ENCODE data around the gene SLAIN2. TPM values are rescaled to one million over a fixed set of nuclear protein-coding genes. Genes with fewer than 3 reads are reported as not detected.

SLAIN2 gene
- total RNA-seq, 2 experiments from 2014 or later = 46.3 to 47.0 TPM

- TF ChIP-seq, protein P1, sequence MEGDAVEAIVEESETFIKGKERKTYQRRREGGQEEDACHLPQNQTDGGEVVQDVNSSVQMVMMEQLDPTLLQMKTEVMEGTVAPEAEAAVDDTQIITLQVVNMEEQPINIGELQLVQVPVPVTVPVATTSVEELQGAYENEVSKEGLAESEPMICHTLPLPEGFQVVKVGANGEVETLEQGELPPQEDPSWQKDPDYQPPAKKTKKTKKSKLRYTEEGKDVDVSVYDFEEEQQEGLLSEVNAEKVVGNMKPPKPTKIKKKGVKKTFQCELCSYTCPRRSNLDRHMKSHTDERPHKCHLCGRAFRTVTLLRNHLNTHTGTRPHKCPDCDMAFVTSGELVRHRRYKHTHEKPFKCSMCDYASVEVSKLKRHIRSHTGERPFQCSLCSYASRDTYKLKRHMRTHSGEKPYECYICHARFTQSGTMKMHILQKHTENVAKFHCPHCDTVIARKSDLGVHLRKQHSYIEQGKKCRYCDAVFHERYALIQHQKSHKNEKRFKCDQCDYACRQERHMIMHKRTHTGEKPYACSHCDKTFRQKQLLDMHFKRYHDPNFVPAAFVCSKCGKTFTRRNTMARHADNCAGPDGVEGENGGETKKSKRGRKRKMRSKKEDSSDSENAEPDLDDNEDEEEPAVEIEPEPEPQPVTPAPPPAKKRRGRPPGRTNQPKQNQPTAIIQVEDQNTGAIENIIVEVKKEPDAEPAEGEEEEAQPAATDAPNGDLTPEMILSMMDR (IDR thresholded peaks at IDR 0.05) = peak; percentile 71
- Histone ChIP-seq H3K36me3 (ENCODE audit: insufficient read depth, low read length) (no peaks in the 10 kb centered on the region), H3K9me3 (ENCODE audit: control insufficient read depth in 1 of 2, insufficient read depth in 1 of 2, low read length in 2 of 2) (no peaks in the 10 kb centered on the region), H3K4me3 (ENCODE audit: low read length) (no peak overlapping the region), H3K27ac (ENCODE audit: low read depth in 1 of 2, low read length in 2 of 2) (no peak overlapping the region), H3K4me1 (ENCODE audit: insufficient read depth, low read length) (no peaks in the 10 kb centered on the region), H3K27me3 (ENCODE audit: control insufficient read depth in 1 of 2, insufficient read depth in 2 of 2, low read length in 2 of 2) (no peaks in the 10 kb centered on the region)
- DNase-seq (peak in 5 of 14 experiments; percentile 5 to 68 (median 43)), ATAC-seq (ENCODE audit: poor library complexity) (peak; percentile 61)
- ChIA-PET POLR2A (no interaction called here), CTCF (no interaction called here)
- Mint-ChIP-seq H3K4me1 (ENCODE audit: low read depth) (no peaks in the 10 kb centered on the region), H3K27ac (no peak overlapping the region), H3K36me3 (ENCODE audit: low read depth) (no peaks in the 10 kb centered on the region), H3K9me3 (no peaks in the 10 kb centered on the region), H3K27me3 (no peaks in the 10 kb centered on the region), H3K4me3 (no peak overlapping the region)
- intact Hi-C loops (cut with DNase I, micrococcal nuclease) = loop anchor here (10.0 kb wide), 1 partner anchor 229 kb away; no protein-coding TSS in a partner anchor
These were observed 25.4 kb upstream of the SLAIN2 start for GRCh38 chr4:48315728-48316630.

GRCh38 chr4:48321312-48321711 is 20.0 kb upstream of the SLAIN2 start:
- Histone ChIP-seq H3K4me3 (ENCODE audit: low read length) (no peak overlapping the region), H3K9me3 (ENCODE audit: control insufficient read depth in 1 of 2, insufficient read depth in 1 of 2, low read length in 2 of 2) (no peaks in the 10 kb centered on the region), H3K4me1 (ENCODE audit: insufficient read depth, low read length) (no peaks in the 10 kb centered on the region), H3K27ac (ENCODE audit: low read depth in 1 of 2, low read length in 2 of 2) (no peak overlapping the region), H3K27me3 (ENCODE audit: control insufficient read depth in 1 of 2, insufficient read depth in 2 of 2, low read length in 2 of 2) (no peaks in the 10 kb centered on the region), H3K36me3 (ENCODE audit: insufficient read depth, low read length) (no peaks in the 10 kb centered on the region)
- no peak for DNase-seq
- ATAC-seq (ENCODE audit: poor library complexity) = no peak
- TF ChIP-seq, protein P1 (IDR thresholded peaks at IDR 0.05) = no peak
- no peak overlapping the region for H3K4me3 Mint-ChIP-seq
- CTCF ChIA-PET = no interaction called here
- POLR2A ChIA-PET = no interaction called here
- intact Hi-C loops (cut with DNase I, micrococcal nuclease) = no loop called here
- no peaks in the 10 kb centered on the region for H3K4me1 Mint-ChIP-seq (ENCODE audit: low read depth)
- no peak overlapping the region for H3K27ac Mint-ChIP-seq
- H3K27me3 Mint-ChIP-seq = no peaks in the 10 kb centered on the region
- no peaks in the 10 kb centered on the region for H3K9me3 Mint-ChIP-seq
- no peaks in the 10 kb centered on the region for H3K36me3 Mint-ChIP-seq (ENCODE audit: low read depth)

DNA sequence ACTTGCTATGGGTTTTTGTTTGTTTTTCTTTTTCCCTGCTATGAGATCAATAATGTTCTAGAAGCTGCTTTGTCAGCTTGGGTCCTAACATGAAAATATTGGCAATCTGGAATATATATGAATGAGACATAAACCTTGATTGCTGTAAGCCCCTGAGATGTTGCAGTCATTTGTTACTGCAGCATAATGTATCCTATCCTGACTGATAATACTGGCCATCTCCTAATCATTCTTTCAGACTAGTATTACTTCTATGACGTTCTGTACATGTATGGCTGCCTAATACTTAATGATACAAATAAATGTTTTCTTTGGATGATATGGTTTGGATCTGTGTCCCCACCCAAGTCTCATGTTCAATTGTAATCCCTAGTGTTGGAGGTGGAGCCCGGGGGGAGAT is 19.3 kb upstream of the SLAIN2 start:
- no peaks in the 10 kb centered on the region for H3K9me3 ChIP-seq (ENCODE audit: control insufficient read depth in 1 of 2, insufficient read depth in 1 of 2, low read length in 2 of 2)
- intact Hi-C loops (cut with DNase I, micrococcal nuclease) = no loop called here
- no peaks in the 10 kb centered on the region for H3K27me3 Mint-ChIP-seq
- H3K4me1 Mint-ChIP-seq (ENCODE audit: low read depth) = no peaks in the 10 kb centered on the region
- no peak overlapping the region for H3K4me3 Mint-ChIP-seq
- POLR2A ChIA-PET = no interaction called here
- DNase-seq = no peak
- CTCF ChIA-PET = no interaction called here
- no peaks in the 10 kb centered on the region for H3K27me3 ChIP-seq (ENCODE audit: control insufficient read depth in 1 of 2, insufficient read depth in 2 of 2, low read length in 2 of 2)
- no peak overlapping the region for H3K4me3 ChIP-seq (ENCODE audit: low read length)
- TF ChIP-seq, protein P1 (IDR thresholded peaks at IDR 0.05) = no peak
- H3K4me1 ChIP-seq (ENCODE audit: insufficient read depth, low read length) = no peaks in the 10 kb centered on the region
- H3K36me3 Mint-ChIP-seq (ENCODE audit: low read depth) = no peaks in the 10 kb centered on the region
- no peaks in the 10 kb centered on the region for H3K36me3 ChIP-seq (ENCODE audit: insufficient read depth, low read length)
- ATAC-seq (ENCODE audit: poor library complexity) = no peak
- no peak overlapping the region for H3K27ac ChIP-seq (ENCODE audit: low read depth in 1 of 2, low read length in 2 of 2)
- no peaks in the 10 kb centered on the region for H3K9me3 Mint-ChIP-seq
- H3K27ac Mint-ChIP-seq = no peak overlapping the region
